ENCODE data around the gene PTPN5.

The PTPN5 gene

GRCh38 chr11:18768472-18768901 is 23.1 kb downstream of the PTPN5 start:
- peaks cover 37% of the 10 kb centered on the region for H3K4me1 Mint-ChIP-seq (ENCODE audit: low read depth)
- peaks cover 19% of the 10 kb centered on the region for H3K27me3 Mint-ChIP-seq
- H3K27ac Mint-ChIP-seq: peak overlapping the region; percentile 78

GRCh38 chr11:18766015-18766414 is 25.6 kb downstream of the PTPN5 start:
- no peak overlapping the region for H3K4me3 Mint-ChIP-seq
- peaks cover 7% of the 10 kb centered on the region for H3K27me3 Mint-ChIP-seq
- intact Hi-C loops (cut with micrococcal nuclease): no loop called here
- H3K36me3 Mint-ChIP-seq (ENCODE audit: low read depth): no peaks in the 10 kb centered on the region
- H3K4me1 Mint-ChIP-seq (ENCODE audit: low read depth): peaks cover 37% of the 10 kb centered on the region
- H3K27ac Mint-ChIP-seq: no peak overlapping the region
- no peaks in the 10 kb centered on the region for H3K9me3 Mint-ChIP-seq

More at GRCh38 chr11:18768472-18768901, 23.1 kb downstream of the PTPN5 start:
- intact Hi-C loops (cut with micrococcal nuclease): no loop called here
- Mint-ChIP-seq H3K4me3 (peak overlapping the region; percentile 6), H3K36me3 (ENCODE audit: low read depth) (no peaks in the 10 kb centered on the region), H3K9me3 (no peaks in the 10 kb centered on the region)

GRCh38 chr11:18765554-18765953 is 26.0 kb downstream of the PTPN5 start:
- H3K27ac Mint-ChIP-seq: no peak overlapping the region
- no peaks in the 10 kb centered on the region for H3K9me3 Mint-ChIP-seq
- H3K27me3 Mint-ChIP-seq: peaks cover 7% of the 10 kb centered on the region
- intact Hi-C loops (cut with micrococcal nuclease): no loop called here
- peaks cover 37% of the 10 kb centered on the region for H3K4me1 Mint-ChIP-seq (ENCODE audit: low read depth)
- H3K4me3 Mint-ChIP-seq: no peak overlapping the region
- H3K36me3 Mint-ChIP-seq (ENCODE audit: low read depth): no peaks in the 10 kb centered on the region

GRCh38 chr11:18761741-18762140 is 29.9 kb downstream of the PTPN5 start:
- H3K27ac Mint-ChIP-seq: no peak overlapping the region
- intact Hi-C loops (cut with micrococcal nuclease): loop anchor here (5.0 kb wide), 1 partner anchor 219 kb away; no protein-coding TSS in a partner anchor
- H3K9me3 Mint-ChIP-seq: no peaks in the 10 kb centered on the region
- no peak overlapping the region for H3K4me3 Mint-ChIP-seq
- peaks cover 15% of the 10 kb centered on the region for H3K27me3 Mint-ChIP-seq
- no peaks in the 10 kb centered on the region for H3K36me3 Mint-ChIP-seq (ENCODE audit: low read depth)
- H3K4me1 Mint-ChIP-seq (ENCODE audit: low read depth): peaks cover 7% of the 10 kb centered on the region

GRCh38 chr11:18761144-18761543 is 30.5 kb downstream of the PTPN5 start:
- intact Hi-C loops (cut with micrococcal nuclease): loop anchor here (5.0 kb wide), 1 partner anchor 219 kb away; no protein-coding TSS in a partner anchor
- H3K36me3 Mint-ChIP-seq (ENCODE audit: low read depth): no peaks in the 10 kb centered on the region
- H3K9me3 Mint-ChIP-seq: no peaks in the 10 kb centered on the region
- H3K4me1 Mint-ChIP-seq (ENCODE audit: low read depth): peaks cover 5% of the 10 kb centered on the region
- no peak overlapping the region for H3K4me3 Mint-ChIP-seq
- no peak overlapping the region for H3K27ac Mint-ChIP-seq
- peaks cover 15% of the 10 kb centered on the region for H3K27me3 Mint-ChIP-seq

- no peaks in the 10 kb centered on the region for H3K36me3 Mint-ChIP-seq (ENCODE audit: low read depth)
- intact Hi-C loops (cut with micrococcal nuclease): no loop called here
- H3K27ac Mint-ChIP-seq: no peak overlapping the region
- peaks cover 10% of the 10 kb centered on the region for H3K27me3 Mint-ChIP-seq
- no peak overlapping the region for H3K4me3 Mint-ChIP-seq
- no peaks in the 10 kb centered on the region for H3K9me3 Mint-ChIP-seq
- H3K4me1 Mint-ChIP-seq (ENCODE audit: low read depth): no peaks in the 10 kb centered on the region
These were observed 33.8 kb downstream of the PTPN5 start for GRCh38 chr11:18757811-18758210.

GRCh38 chr11:18756889-18757288 is 34.7 kb downstream of the PTPN5 start:
- intact Hi-C loops (cut with micrococcal nuclease): no loop called here
- Mint-ChIP-seq H3K4me3 (no peak overlapping the region), H3K27me3 (peaks cover 15% of the 10 kb centered on the region), H3K9me3 (no peaks in the 10 kb centered on the region), H3K4me1 (ENCODE audit: low read depth) (no peaks in the 10 kb centered on the region), H3K36me3 (ENCODE audit: low read depth) (no peaks in the 10 kb centered on the region), H3K27ac (no peak overlapping the region)

- H3K4me3 Mint-ChIP-seq: no peak overlapping the region
- no peak overlapping the region for H3K27ac Mint-ChIP-seq
- H3K4me1 Mint-ChIP-seq (ENCODE audit: low read depth): peaks cover 8% of the 10 kb centered on the region
- intact Hi-C loops (cut with micrococcal nuclease): no loop called here
- H3K27me3 Mint-ChIP-seq: peaks cover 16% of the 10 kb centered on the region
- H3K9me3 Mint-ChIP-seq: no peaks in the 10 kb centered on the region
- no peaks in the 10 kb centered on the region for H3K36me3 Mint-ChIP-seq (ENCODE audit: low read depth)
These were observed 37.3 kb downstream of the PTPN5 start for GRCh38 chr11:18754308-18754707.

- Mint-ChIP-seq H3K27ac (no peak overlapping the region), H3K9me3 (no peaks in the 10 kb centered on the region), H3K27me3 (peaks cover 12% of the 10 kb centered on the region), H3K36me3 (ENCODE audit: low read depth) (no peaks in the 10 kb centered on the region), H3K4me3 (no peak overlapping the region), H3K4me1 (ENCODE audit: low read depth) (peaks cover 8% of the 10 kb centered on the region)
- intact Hi-C loops (cut with micrococcal nuclease): no loop called here
These were observed 39.1 kb downstream of the PTPN5 start for GRCh38 chr11:18752502-18752901.

GRCh38 chr11:18750944-18751343 is 40.7 kb downstream of the PTPN5 start:
- Mint-ChIP-seq H3K36me3 (ENCODE audit: low read depth) (no peaks in the 10 kb centered on the region), H3K4me3 (no peak overlapping the region), H3K27ac (no peak overlapping the region), H3K4me1 (ENCODE audit: low read depth) (peaks cover 8% of the 10 kb centered on the region), H3K9me3 (no peaks in the 10 kb centered on the region), H3K27me3 (peaks cover 9% of the 10 kb centered on the region)
- intact Hi-C loops (cut with micrococcal nuclease): no loop called here

GRCh38 chr11:18749681-18750319 is 41.8 kb downstream of the PTPN5 start:
- H3K4me3 Mint-ChIP-seq: no peak overlapping the region
- peaks cover 9% of the 10 kb centered on the region for H3K27me3 Mint-ChIP-seq
- H3K4me1 Mint-ChIP-seq (ENCODE audit: low read depth): peaks cover 8% of the 10 kb centered on the region
- no peaks in the 10 kb centered on the region for H3K36me3 Mint-ChIP-seq (ENCODE audit: low read depth)
- H3K9me3 Mint-ChIP-seq: no peaks in the 10 kb centered on the region
- intact Hi-C loops (cut with micrococcal nuclease): no loop called here
- H3K27ac Mint-ChIP-seq: peak overlapping the region; percentile 27

GRCh38 chr11:18748766-18749365 is 42.7 kb downstream of the PTPN5 start:
- Mint-ChIP-seq H3K9me3 (no peaks in the 10 kb centered on the region), H3K36me3 (ENCODE audit: low read depth) (no peaks in the 10 kb centered on the region), H3K27ac (no peak overlapping the region), H3K4me1 (ENCODE audit: low read depth) (peaks cover 8% of the 10 kb centered on the region), H3K4me3 (no peak overlapping the region), H3K27me3 (peaks cover 9% of the 10 kb centered on the region)
- intact Hi-C loops (cut with micrococcal nuclease): no loop called here

- no peaks in the 10 kb centered on the region for H3K27me3 Mint-ChIP-seq
- no peak overlapping the region for H3K27ac Mint-ChIP-seq
- intact Hi-C loops (cut with micrococcal nuclease): no loop called here
- no peaks in the 10 kb centered on the region for H3K9me3 Mint-ChIP-seq
- H3K4me3 Mint-ChIP-seq: no peak overlapping the region
- no peaks in the 10 kb centered on the region for H3K4me1 Mint-ChIP-seq (ENCODE audit: low read depth)
- no peaks in the 10 kb centered on the region for H3K36me3 Mint-ChIP-seq (ENCODE audit: low read depth)
These were observed 46.3 kb downstream of the PTPN5 start for GRCh38 chr11:18745251-18745650.

- Mint-ChIP-seq H3K36me3 (ENCODE audit: low read depth) (no peaks in the 10 kb centered on the region), H3K9me3 (no peaks in the 10 kb centered on the region), H3K4me3 (no peak overlapping the region), H3K27me3 (peaks cover 3% of the 10 kb centered on the region), H3K27ac (no peak overlapping the region), H3K4me1 (ENCODE audit: low read depth) (no peaks in the 10 kb centered on the region)
- intact Hi-C loops (cut with micrococcal nuclease): no loop called here
These were observed 47.6 kb downstream of the PTPN5 start for GRCh38 chr11:18743900-18744514.
